HL-60 (cell line): ENCODE results near the gene TRNT1.

Source experiments
- DNase-seq, 2 experiments: peaks; one replicate each; pipeline ENCODE4 v3.0.0-alpha.2; 2010 to 2020; ENCODE audit warnings: low read depth in 1 of 2, low spot score in 1 of 2
- H3K27ac ChIP-seq: fragments of 250-450 bp; sonication (Bioruptor Pico); replicated peaks from 2 replicates; pipeline ENCODE4 v1.5.1; 2020; ENCODE audit warnings: mild to moderate bottlenecking, moderate library complexity
- H3K27me3 ChIP-seq: fragments of 250-450 bp; sonication (Bioruptor Pico); 2 replicates; pipeline ENCODE4 v1.5.1; 2021; ENCODE audit warnings: mild to moderate bottlenecking, moderate library complexity; ENCODE audit not compliant: insufficient read depth, poor library complexity, severe bottlenecking
- H3K4me3 ChIP-seq: replicated peaks from 2 replicates; pipeline ENCODE4 v1.5.1; 2011; ENCODE audit warnings: mild to moderate bottlenecking, control low read depth, low read length; ENCODE audit not compliant: insufficient read depth
- CTCF ChIP-seq: IDR thresholded peaks from one replicate; pipeline ENCODE4 v1.5.1; 2011; ENCODE audit warnings: low read length, control low read depth, inconsistent platforms; ENCODE audit not compliant: insufficient read depth
- GABPA ChIP-seq: IDR thresholded peaks from 2 replicates; pipeline ENCODE4 v1.6.1; 2012; ENCODE audit warnings: low read depth
- POLR2AphosphoS5 ChIP-seq: IDR thresholded peaks from 2 replicates; pipeline ENCODE4 v1.6.1; 2012; ENCODE audit warnings: low read depth
- REST ChIP-seq: IDR thresholded peaks from 2 replicates; pipeline ENCODE4 v1.6.1; 2012; ENCODE audit warnings: low read depth; ENCODE audit not compliant: insufficient replicate concordance
- SPI1 ChIP-seq: IDR thresholded peaks from 2 replicates; pipeline ENCODE4 v1.6.1; 2012; ENCODE audit warnings: low read depth, mild to moderate bottlenecking, borderline replicate concordance

TRNT1 gene

GRCh38 chr3:3133500-3133899, 6.8 kb downstream of the TRNT1 start:
- DNase-seq: no peak
- H3K27me3 ChIP-seq: no peaks in the 10 kb centered on the region
- H3K27ac ChIP-seq: no peak overlapping the region
- no peak overlapping the region for H3K4me3 ChIP-seq
- no peak for TF ChIP-seq CTCF
- TF ChIP-seq REST: no peak
- no peak for TF ChIP-seq SPI1
- TF ChIP-seq POLR2AphosphoS5: no peak
- no peak for TF ChIP-seq GABPA

GRCh38 chr3:3134750-3135448, 8.2 kb downstream of the TRNT1 start:
- DNase-seq: no peak
- TF ChIP-seq SPI1: no peak
- TF ChIP-seq REST: no peak
- no peak for TF ChIP-seq POLR2AphosphoS5
- TF ChIP-seq GABPA: no peak
- TF ChIP-seq CTCF: no peak

DNA sequence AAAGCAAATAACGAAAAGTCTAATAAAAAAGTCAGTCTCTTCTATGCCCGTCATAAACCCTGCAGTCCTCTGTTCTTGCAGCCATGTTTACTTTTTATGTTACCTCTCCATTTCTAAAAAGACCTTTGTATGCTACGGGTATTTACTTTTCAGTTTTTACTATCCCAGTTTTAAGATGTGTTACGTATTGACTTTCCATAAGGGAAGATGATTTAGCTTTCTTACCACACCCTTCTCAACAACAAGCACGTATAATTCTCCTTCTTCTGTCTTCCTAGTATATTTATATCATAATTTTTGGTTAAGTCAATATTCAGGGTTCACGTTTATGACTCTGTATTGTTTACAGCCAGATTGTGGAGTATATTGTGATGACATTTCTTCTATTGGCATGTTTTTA, 10.8 kb downstream of the TRNT1 start:
- no peaks in the 10 kb centered on the region for H3K27me3 ChIP-seq
- DNase-seq: no peak
- no peak for TF ChIP-seq GABPA
- no peak for TF ChIP-seq REST
- no peak for TF ChIP-seq CTCF
- no peak for TF ChIP-seq POLR2AphosphoS5
- no peak for TF ChIP-seq SPI1
- no peak overlapping the region for H3K4me3 ChIP-seq
- H3K27ac ChIP-seq: no peak overlapping the region

More at GRCh38 chr3:3134750-3135448, 8.2 kb downstream of the TRNT1 start:
- H3K4me3 ChIP-seq: no peak overlapping the region
- no peak overlapping the region for H3K27ac ChIP-seq
- H3K27me3 ChIP-seq: no peaks in the 10 kb centered on the region
